ENCODE data around the gene HMGN4. TPM values are rescaled to one million over a fixed set of nuclear protein-coding genes. Genes with fewer than 3 reads are reported as not detected.
A peak's percentile ranks its signal among the peaks of the same experiment; 100 is the strongest.

The HMGN4 gene
- total and polyA plus RNA-seq, 9 of the 15 experiments (the other 6 are each of a cell fraction or from before 2014, with no cell fraction given): 35.4 to 134 (median 94.1) TPM

DNA sequence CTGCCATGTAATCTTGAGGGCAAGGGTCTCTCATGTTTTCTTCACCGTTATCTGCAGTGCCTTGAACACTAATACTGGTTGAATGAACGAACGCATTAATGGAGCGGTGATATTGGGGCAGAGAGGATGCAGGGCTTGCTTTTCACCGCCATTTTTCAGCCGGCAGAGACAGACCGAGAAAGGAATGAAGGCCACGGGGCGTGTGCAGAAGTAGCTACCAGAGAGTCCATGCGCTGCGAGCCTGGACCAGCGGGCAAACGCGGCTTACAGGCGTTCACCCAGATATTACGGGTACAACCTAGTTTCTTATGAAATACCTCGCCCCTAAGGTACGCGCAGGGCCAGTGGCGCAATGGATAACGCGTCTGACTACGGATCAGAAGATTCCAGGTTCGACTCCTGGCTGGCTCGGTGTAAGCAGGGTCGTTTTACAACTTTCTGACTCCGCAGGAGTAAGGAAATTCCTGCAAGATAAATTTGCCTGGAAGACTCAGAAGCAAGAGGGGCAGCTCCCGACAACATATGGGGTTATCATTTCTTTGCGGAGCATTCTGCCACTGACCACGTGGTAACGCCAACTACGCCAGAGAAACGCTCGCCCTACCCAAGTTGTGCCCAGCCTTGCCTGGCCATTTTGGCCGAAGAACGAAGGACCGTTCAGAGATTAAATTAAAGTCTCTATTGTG, 863 bp upstream of the HMGN4 start (continued):
- no peak for TF ChIP-seq ZNF146 (CRISPR knock-in tag; IDR thresholded peaks at IDR 0.05; ENCODE audit: unreplicated experiment)
- TF ChIP-seq, protein P1, sequence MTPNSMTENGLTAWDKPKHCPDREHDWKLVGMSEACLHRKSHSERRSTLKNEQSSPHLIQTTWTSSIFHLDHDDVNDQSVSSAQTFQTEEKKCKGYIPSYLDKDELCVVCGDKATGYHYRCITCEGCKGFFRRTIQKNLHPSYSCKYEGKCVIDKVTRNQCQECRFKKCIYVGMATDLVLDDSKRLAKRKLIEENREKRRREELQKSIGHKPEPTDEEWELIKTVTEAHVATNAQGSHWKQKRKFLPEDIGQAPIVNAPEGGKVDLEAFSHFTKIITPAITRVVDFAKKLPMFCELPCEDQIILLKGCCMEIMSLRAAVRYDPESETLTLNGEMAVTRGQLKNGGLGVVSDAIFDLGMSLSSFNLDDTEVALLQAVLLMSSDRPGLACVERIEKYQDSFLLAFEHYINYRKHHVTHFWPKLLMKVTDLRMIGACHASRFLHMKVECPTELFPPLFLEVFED (CRISPR knock-in tag; conservative IDR thresholded peaks at IDR 0.05): peak; percentile 9; the same call in 1 of the 2 replicates
- TF ChIP-seq STAT5A (IDR thresholded peaks at IDR 0.05; ENCODE audit: borderline replicate concordance, low read length): peak; percentile 56; the same call in 1 of the 2 replicates
- peak; percentile 59; the same call in 1 of the 2 replicates for TF ChIP-seq GABPB1 (CRISPR knock-in tag; IDR thresholded peaks at IDR 0.05)
- peak; percentile 69 for TF ChIP-seq POLR2G (IDR thresholded peaks at IDR 0.05; ENCODE audit: low read depth, low read length)
- peak; percentile 78; the same call in 1 of the 2 replicates for TF ChIP-seq TOE1 (IDR thresholded peaks at IDR 0.05; ENCODE audit: borderline replicate concordance)
- no peak for TF ChIP-seq TOE1 (CRISPR knock-in tag; IDR thresholded peaks at IDR 0.05; ENCODE audit: borderline replicate concordance, low read depth)
- no peak for TF ChIP-seq CCAR2 (IDR thresholded peaks at IDR 0.05; ENCODE audit: low read depth, low read length)
- no peak for TF ChIP-seq PTTG1 (tag; IDR thresholded peaks at IDR 0.05; ENCODE audit: low read depth)
- peak; percentile 91; the same call in 1 of the 2 replicates for TF ChIP-seq MXI1 (IDR thresholded peaks at IDR 0.05; ENCODE audit: low read depth, low read length)
- TF ChIP-seq PTRF (tag; IDR thresholded peaks at IDR 0.05): 0 out of 2 replicates have a peak, but pooled peaks have one; percentile 14
- peak; percentile 51; the same call in 1 of the 2 replicates for TF ChIP-seq SMAD3 (CRISPR knock-in tag; conservative IDR thresholded peaks at IDR 0.05)
- TF ChIP-seq YBX1 (IDR thresholded peaks at IDR 0.05): no peak
- no peak for TF ChIP-seq PHB (CRISPR knock-in tag; IDR thresholded peaks at IDR 0.05)
- TF ChIP-seq NEUROD1 (IDR thresholded peaks at IDR 0.05; ENCODE audit: borderline replicate concordance, low read depth, low read length, partially characterized antibody): peak; percentile 58
- TF ChIP-seq MECOM (CRISPR knock-in tag; IDR thresholded peaks at IDR 0.05): peak; percentile 1; the same call in 1 of the 2 replicates
- TF ChIP-seq ZFP30 (CRISPR knock-in tag; IDR thresholded peaks at IDR 0.05; ENCODE audit: borderline replicate concordance): no peak
- TF ChIP-seq BRD4 (IDR thresholded peaks at IDR 0.05): peak; percentile 97
- TF ChIP-seq ZNF133 (CRISPR knock-in tag; IDR thresholded peaks at IDR 0.05): no peak
- peak; percentile 38 for TF ChIP-seq BRF1 (IDR thresholded peaks at IDR 0.05; ENCODE audit: borderline replicate concordance, extremely low read depth, insufficient read length)
- TF ChIP-seq, protein P2, sequence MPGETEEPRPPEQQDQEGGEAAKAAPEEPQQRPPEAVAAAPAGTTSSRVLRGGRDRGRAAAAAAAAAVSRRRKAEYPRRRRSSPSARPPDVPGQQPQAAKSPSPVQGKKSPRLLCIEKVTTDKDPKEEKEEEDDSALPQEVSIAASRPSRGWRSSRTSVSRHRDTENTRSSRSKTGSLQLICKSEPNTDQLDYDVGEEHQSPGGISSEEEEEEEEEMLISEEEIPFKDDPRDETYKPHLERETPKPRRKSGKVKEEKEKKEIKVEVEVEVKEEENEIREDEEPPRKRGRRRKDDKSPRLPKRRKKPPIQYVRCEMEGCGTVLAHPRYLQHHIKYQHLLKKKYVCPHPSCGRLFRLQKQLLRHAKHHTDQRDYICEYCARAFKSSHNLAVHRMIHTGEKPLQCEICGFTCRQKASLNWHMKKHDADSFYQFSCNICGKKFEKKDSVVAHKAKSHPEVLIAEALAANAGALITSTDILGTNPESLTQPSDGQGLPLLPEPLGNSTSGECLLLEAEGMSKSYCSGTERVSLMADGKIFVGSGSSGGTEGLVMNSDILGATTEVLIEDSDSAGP (CRISPR knock-in tag; IDR thresholded peaks at IDR 0.05): 0 out of 2 replicates have a peak, but pooled peaks have one; percentile 12
- TF ChIP-seq CBX2 (IDR thresholded peaks at IDR 0.05; ENCODE audit: insufficient read depth, low read length, poor library complexity, severe bottlenecking): no peak
- TF ChIP-seq ARID2 (IDR thresholded peaks at IDR 0.05): peak; percentile 4; the same call in 1 of the 2 replicates
- no peak for TF ChIP-seq RBM25 (IDR thresholded peaks at IDR 0.05; ENCODE audit: low read depth, low read length, severe bottlenecking)
- no peak; the same call in 1 of the 2 replicates for TF ChIP-seq LEF1 (IDR thresholded peaks at IDR 0.05)
- peak; percentile 99 for TF ChIP-seq ADNP (tag; IDR thresholded peaks at IDR 0.05)
- 0 out of 2 replicates have a peak, but pooled peaks have one; percentile 19 for TF ChIP-seq ZNF707 (CRISPR knock-in tag; conservative IDR thresholded peaks at IDR 0.05)
- TF ChIP-seq ZNF140 (CRISPR knock-in tag; IDR thresholded peaks at IDR 0.05): no peak

Data from K562 (cell line).